Activated T-cell treated with anti-CD3 and anti-CD28 coated beads, Interleukin-2, amount 50 U/mL, for 72 hours (primary cell): Measurements from ENCODE around the gene FMN2. TPM values are rescaled to one million over a fixed set of nuclear protein-coding genes. Genes with fewer than 3 reads are reported as not detected.

Source experiments
- ATAC-seq, 2 donors: fragments of 150-1000 bp; cut with Tn5 transposase; replicated peaks in 1 of 2; 2 replicates each; pipeline ENCODE4 v1.10.0; 2021; ENCODE audit warnings: moderate library complexity in 2 of 2, mild to moderate bottlenecking in 1 of 2
- DNase-seq, 2 donors: peaks; one replicate each; pipeline ENCODE4 v3.0.0; 2021 to 2022; ENCODE audit warnings: mixed read lengths in 1 of 2
- H3K27ac Mint-ChIP-seq: one replicate; pipeline ENCODE4 v1.8.0; 2022; ENCODE audit warnings: mild to moderate bottlenecking, moderate library complexity, mixed read lengths
- H3K27me3 Mint-ChIP-seq: one replicate; pipeline ENCODE4 v1.8.0; 2022; ENCODE audit warnings: low read depth, mixed read lengths
- H3K36me3 Mint-ChIP-seq, 2 donors: one replicate each; pipeline ENCODE4 v1.8.0; 2022; ENCODE audit warnings: mixed read lengths in 2 of 2, mild to moderate bottlenecking in 1 of 2; ENCODE audit not compliant: insufficient read depth in 2 of 2
- H3K4me1 Mint-ChIP-seq: one replicate; pipeline ENCODE4 v1.8.0; 2022; ENCODE audit warnings: low read depth, mixed read lengths
- H3K4me3 Mint-ChIP-seq, 2 donors: one replicate each; pipeline ENCODE4 v1.8.0; 2022; ENCODE audit warnings: mild to moderate bottlenecking in 2 of 2, mixed read lengths in 2 of 2, moderate library complexity in 2 of 2
- H3K9me3 Mint-ChIP-seq, 2 donors: one replicate each; pipeline ENCODE4 v1.8.0; 2022; ENCODE audit warnings: mixed read lengths in 2 of 2
- total RNA-seq, 2 donors: library from RNA; stranded (reverse); gene quantifications; one replicate each; pipeline ENCODE4 v1.2.3, GENCODE V29; 2022

FMN2 gene
- total RNA-seq, 2 donors from 2014 or later = not detected

GRCh38 chr1:240199758-240200645, 108.3 kb downstream of the FMN2 start:
- H3K27me3 Mint-ChIP-seq = no peaks in the 10 kb centered on the region
- peaks cover 0 to 2% of the 10 kb centered on the region in 2 donors for H3K9me3 Mint-ChIP-seq
- DNase-seq = no peak
- H3K36me3 Mint-ChIP-seq = no peaks in the 10 kb centered on the region
- no peak for ATAC-seq
- no peaks in the 10 kb centered on the region for H3K4me1 Mint-ChIP-seq
- H3K4me3 Mint-ChIP-seq = no peak overlapping the region
- H3K27ac Mint-ChIP-seq = no peak overlapping the region

GRCh38 chr1:240201931-240202330, 110.2 kb downstream of the FMN2 start:
- Mint-ChIP-seq H3K27ac (no peak overlapping the region), H3K4me3 (no peak overlapping the region), H3K27me3 (no peaks in the 10 kb centered on the region), H3K36me3 (no peaks in the 10 kb centered on the region), H3K9me3 (peaks cover 0 to 2% of the 10 kb centered on the region in 2 donors), H3K4me1 (no peaks in the 10 kb centered on the region)
- no peak for DNase-seq
- no peak for ATAC-seq

GRCh38 chr1:240207073-240207709, 115.5 kb downstream of the FMN2 start:
- Mint-ChIP-seq H3K4me3 (no peak overlapping the region), H3K27ac (no peak overlapping the region), H3K9me3 (peaks cover 0 to 2% of the 10 kb centered on the region in 2 donors), H3K4me1 (no peaks in the 10 kb centered on the region), H3K27me3 (no peaks in the 10 kb centered on the region), H3K36me3 (no peaks in the 10 kb centered on the region)
- no peak for ATAC-seq
- no peak for DNase-seq

GRCh38 chr1:240210026-240210425, 118.3 kb downstream of the FMN2 start:
- H3K4me1 Mint-ChIP-seq = no peaks in the 10 kb centered on the region
- H3K27me3 Mint-ChIP-seq = no peaks in the 10 kb centered on the region

GRCh38 chr1:240212556-240212955, 120.9 kb downstream of the FMN2 start:
- Mint-ChIP-seq H3K4me3 (no peak overlapping the region), H3K27ac (no peak overlapping the region), H3K4me1 (no peaks in the 10 kb centered on the region), H3K9me3 (no peaks in the 10 kb centered on the region), H3K27me3 (no peaks in the 10 kb centered on the region), H3K36me3 (no peaks in the 10 kb centered on the region)
- no peak for ATAC-seq
- no peak for DNase-seq

More at GRCh38 chr1:240210026-240210425, 118.3 kb downstream of the FMN2 start:
- no peak overlapping the region for H3K27ac Mint-ChIP-seq
- no peaks in the 10 kb centered on the region for H3K9me3 Mint-ChIP-seq
- H3K36me3 Mint-ChIP-seq = no peaks in the 10 kb centered on the region
- no peak for DNase-seq
- no peak for ATAC-seq
- H3K4me3 Mint-ChIP-seq = no peak overlapping the region

- Mint-ChIP-seq H3K27me3 (no peaks in the 10 kb centered on the region), H3K36me3 (no peaks in the 10 kb centered on the region), H3K4me3 (no peak overlapping the region), H3K9me3 (peaks cover 1 to 2% of the 10 kb centered on the region in 2 donors), H3K27ac (no peak overlapping the region), H3K4me1 (no peaks in the 10 kb centered on the region)
- DNase-seq = no peak
- no peak for ATAC-seq
These were observed 125.7 kb downstream of the FMN2 start for GRCh38 chr1:240217403-240217802.

- DNase-seq = no peak
- Mint-ChIP-seq H3K27ac (no peak overlapping the region), H3K27me3 (no peaks in the 10 kb centered on the region), H3K4me3 (no peak overlapping the region), H3K36me3 (peaks cover 3 to 4% of the 10 kb centered on the region in 2 donors), H3K9me3 (peaks cover 5 to 7% of the 10 kb centered on the region in 2 donors), H3K4me1 (no peaks in the 10 kb centered on the region)
- no peak for ATAC-seq
These were observed 127.4 kb downstream of the FMN2 start for GRCh38 chr1:240219104-240219503.

GRCh38 chr1:240226102-240226501, 134.4 kb downstream of the FMN2 start:
- peaks cover 4 to 12% of the 10 kb centered on the region in 2 donors for H3K36me3 Mint-ChIP-seq
- H3K27me3 Mint-ChIP-seq = no peaks in the 10 kb centered on the region
- no peak for ATAC-seq
- no peak overlapping the region for H3K27ac Mint-ChIP-seq
- no peak overlapping the region for H3K4me3 Mint-ChIP-seq
- H3K9me3 Mint-ChIP-seq = peaks cover 18% of the 10 kb centered on the region in 2 donors
- no peaks in the 10 kb centered on the region for H3K4me1 Mint-ChIP-seq
- no peak for DNase-seq

- peaks cover 3 to 6% of the 10 kb centered on the region in 2 donors for H3K9me3 Mint-ChIP-seq
- no peak overlapping the region for H3K27ac Mint-ChIP-seq
- DNase-seq = no peak
- H3K4me1 Mint-ChIP-seq = no peaks in the 10 kb centered on the region
- H3K4me3 Mint-ChIP-seq = no peak overlapping the region
- H3K27me3 Mint-ChIP-seq = no peaks in the 10 kb centered on the region
- peaks cover 0 to 1% of the 10 kb centered on the region in 2 donors for H3K36me3 Mint-ChIP-seq
- ATAC-seq = no peak
These were observed 139.1 kb downstream of the FMN2 start for GRCh38 chr1:240230816-240231215.

- ATAC-seq (no peak), DNase-seq (no peak)
- Mint-ChIP-seq H3K9me3 (peaks cover 0 to 3% of the 10 kb centered on the region in 2 donors), H3K4me3 (no peak overlapping the region), H3K27ac (no peak overlapping the region), H3K36me3 (no peaks in the 10 kb centered on the region), H3K27me3 (no peaks in the 10 kb centered on the region), H3K4me1 (no peaks in the 10 kb centered on the region)
These were observed 140.8 kb downstream of the FMN2 start for GRCh38 chr1:240232530-240232929.

GRCh38 chr1:240234485-240235210, 143.0 kb downstream of the FMN2 start:
- Mint-ChIP-seq H3K27ac (no peak overlapping the region), H3K9me3 (peaks cover 0 to 3% of the 10 kb centered on the region in 2 donors), H3K4me3 (no peak overlapping the region), H3K4me1 (no peaks in the 10 kb centered on the region), H3K36me3 (no peaks in the 10 kb centered on the region), H3K27me3 (no peaks in the 10 kb centered on the region)
- DNase-seq (no peak), ATAC-seq (no peak)

- no peaks in the 10 kb centered on the region for H3K4me1 Mint-ChIP-seq
- no peak overlapping the region for H3K27ac Mint-ChIP-seq
- H3K36me3 Mint-ChIP-seq = no peaks in the 10 kb centered on the region
- H3K27me3 Mint-ChIP-seq = no peaks in the 10 kb centered on the region
- peaks cover 0 to 3% of the 10 kb centered on the region in 2 donors for H3K9me3 Mint-ChIP-seq
- no peak overlapping the region for H3K4me3 Mint-ChIP-seq
- ATAC-seq (no peak), DNase-seq (no peak)
These were observed 144.0 kb downstream of the FMN2 start for GRCh38 chr1:240235521-240236288.
